Neural progenitor cell (in vitro differentiated cells): Measurements from ENCODE around the gene KIF16B. TPM values are rescaled to one million over a fixed set of nuclear protein-coding genes. Genes with fewer than 3 reads are reported as not detected.

Source experiments
- DNase-seq: peaks from one replicate; pipeline ENCODE4 v3.0.0-alpha.2; 2016; ENCODE audit warnings: low spot score
- H2AFZ ChIP-seq: fragments of 200-600 bp; sonication (generic); replicated peaks from 2 replicates; pipeline ENCODE4 v1.6.1; 2016; ENCODE audit warnings: antibody characterized with exemption
- H3F3A ChIP-seq: fragments of 200-600 bp; sonication (generic); 2 replicates; pipeline ENCODE4 v1.6.1; 2016; ENCODE audit warnings: antibody characterized with exemption, low read depth
- H3K27ac ChIP-seq: fragments of 200-600 bp; sonication (generic); 2 replicates; pipeline ENCODE4 v1.5.1; 2016; ENCODE audit warnings: mild to moderate bottlenecking
- H3K27me3 ChIP-seq: fragments of 200-600 bp; sonication (generic); 2 replicates; pipeline ENCODE4 v1.6.1; 2016; ENCODE audit warnings: mild to moderate bottlenecking, moderate library complexity
- H3K36me3 ChIP-seq: fragments of 200-600 bp; sonication (generic); 2 replicates; pipeline ENCODE4 v1.5.1; 2016
- H3K4me1 ChIP-seq: fragments of 200-600 bp; sonication (generic); 2 replicates; pipeline ENCODE4 v1.6.1; 2016; ENCODE audit warnings: mixed run types
- H3K4me2 ChIP-seq: fragments of 200-600 bp; sonication (generic); 2 replicates; pipeline ENCODE4 v1.6.1; 2016
- H3K4me3 ChIP-seq: fragments of 200-600 bp; sonication (generic); 2 replicates; pipeline ENCODE4 v1.5.1; 2016
- H3K79me2 ChIP-seq: fragments of 200-600 bp; sonication (generic); 2 replicates; pipeline ENCODE4 v1.6.1; 2016; ENCODE audit warnings: low read depth
- H3K9ac ChIP-seq: fragments of 200-600 bp; sonication (generic); 2 replicates; pipeline ENCODE4 v1.6.1; 2016
- H3K9me3 ChIP-seq: fragments of 200-600 bp; sonication (generic); 2 replicates; pipeline ENCODE4 v1.5.1; 2016; ENCODE audit warnings: low read depth
- H4K20me1 ChIP-seq: fragments of 200-600 bp; sonication (generic); 2 replicates; pipeline ENCODE4 v1.6.1; 2016; ENCODE audit warnings: low read depth
- H3K27ac Mint-ChIP-seq: 3 replicates; pipeline ENCODE4 v1.8.0; 2021; ENCODE audit warnings: mixed read lengths
- H3K27me3 Mint-ChIP-seq: 2 replicates; pipeline ENCODE4 v1.8.0; 2022; ENCODE audit warnings: low read depth, mild to moderate bottlenecking, inconsistent platforms, moderate library complexity, mixed read lengths; ENCODE audit not compliant: insufficient read depth
- H3K36me3 Mint-ChIP-seq: 3 replicates; pipeline ENCODE4 v1.8.0; 2021; ENCODE audit warnings: mixed read lengths
- H3K4me1 Mint-ChIP-seq: 3 replicates; pipeline ENCODE4 v1.8.0; 2021; ENCODE audit warnings: mixed read lengths
- H3K4me3 Mint-ChIP-seq: 3 replicates; pipeline ENCODE4 v1.8.0; 2021; ENCODE audit warnings: mild to moderate bottlenecking, moderate library complexity, mixed read lengths
- H3K9me3 Mint-ChIP-seq: 3 replicates; pipeline ENCODE4 v1.8.0; 2020; ENCODE audit warnings: mixed read lengths
- EZH2 ChIP-seq: fragments of 200-600 bp; sonication (generic); IDR thresholded peaks from 2 replicates; pipeline ENCODE4 v1.6.1; 2017; ENCODE audit warnings: antibody characterized with exemption, mild to moderate bottlenecking, moderate library complexity
- EZH2phosphoT487 ChIP-seq: fragments of 200-600 bp; sonication (generic); IDR thresholded peaks from 2 replicates; pipeline ENCODE4 v1.6.1; 2017; ENCODE audit warnings: antibody characterized with exemption
- total RNA-seq: library from RNA; depleted of rRNA; stranded (reverse); fragments of >200 nt; gene quantifications from 2 replicates; pipeline ENCODE4 v1.2.3, GENCODE V29; 2015; ENCODE audit warnings: low replicate concordance
- TF ChIP-seq, protein P1 (sequence below): fragments of 200-600 bp; sonication (generic); IDR thresholded peaks from 2 replicates; pipeline ENCODE4 v1.5.1; 2017; ENCODE audit warnings: antibody characterized with exemption, mild to moderate bottlenecking

Gene KIF16B
- total RNA-seq, 1 donor from 2014 or later: 15.5 TPM

DNA sequence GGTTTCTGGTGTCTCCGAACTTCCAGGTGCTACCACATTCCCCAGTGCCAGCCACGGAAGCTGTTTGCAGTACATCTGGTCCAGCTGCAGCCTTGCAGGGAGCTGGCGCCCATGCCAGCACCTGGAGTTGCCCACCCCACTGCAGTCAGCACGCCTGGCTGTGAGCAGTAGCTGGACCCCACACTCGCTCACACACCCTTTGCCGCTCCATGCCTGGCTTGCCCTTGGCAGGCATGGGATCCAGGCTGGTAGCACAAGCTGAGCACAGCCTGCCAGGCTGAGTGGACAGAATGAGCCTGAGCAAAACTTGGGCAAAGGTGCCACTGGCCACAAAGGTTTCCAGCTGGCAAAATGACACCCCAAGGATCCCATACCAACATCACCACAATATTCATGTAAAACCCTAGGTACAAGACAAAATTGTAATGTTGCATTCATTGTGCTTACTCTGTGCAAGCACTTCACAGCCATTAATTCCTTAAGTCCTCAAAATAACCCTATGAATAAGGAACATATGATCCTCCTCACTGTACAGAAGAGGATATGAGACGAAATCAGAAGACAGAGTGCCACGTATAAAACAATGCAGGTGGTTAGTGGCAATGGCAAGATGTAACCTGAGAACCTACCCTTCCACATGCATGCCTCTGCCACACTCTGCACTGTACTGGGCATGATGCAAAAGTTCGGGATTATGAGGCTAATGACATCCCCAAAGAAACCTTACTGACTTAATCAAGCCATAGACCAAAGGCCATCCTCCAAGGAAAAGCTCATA is 18.3 kb downstream of the KIF16B start:
- Histone ChIP-seq H3K9ac (no peak overlapping the region), H3K4me1 (no peaks in the 10 kb centered on the region), H3K4me3 (no peak overlapping the region), H3K79me2 (peaks cover 6% of the 10 kb centered on the region), H3K36me3 (no peaks in the 10 kb centered on the region), H3K27me3 (no peaks in the 10 kb centered on the region), H3F3A (no peaks in the 10 kb centered on the region), H4K20me1 (no peaks in the 10 kb centered on the region), H3K4me2 (no peak overlapping the region), H3K27ac (no peak overlapping the region), H3K9me3 (no peaks in the 10 kb centered on the region), H2AFZ (no peak overlapping the region)
- Mint-ChIP-seq H3K27me3 (peaks cover 3% of the 10 kb centered on the region), H3K4me1 (no peaks in the 10 kb centered on the region), H3K9me3 (peaks cover 24% of the 10 kb centered on the region), H3K27ac (no peak overlapping the region), H3K36me3 (peaks cover 8% of the 10 kb centered on the region), H3K4me3 (no peak overlapping the region)
- DNase-seq: no peak
- TF ChIP-seq EZH2 (no peak), EZH2phosphoT487 (no peak)
- TF ChIP-seq, protein P1, sequence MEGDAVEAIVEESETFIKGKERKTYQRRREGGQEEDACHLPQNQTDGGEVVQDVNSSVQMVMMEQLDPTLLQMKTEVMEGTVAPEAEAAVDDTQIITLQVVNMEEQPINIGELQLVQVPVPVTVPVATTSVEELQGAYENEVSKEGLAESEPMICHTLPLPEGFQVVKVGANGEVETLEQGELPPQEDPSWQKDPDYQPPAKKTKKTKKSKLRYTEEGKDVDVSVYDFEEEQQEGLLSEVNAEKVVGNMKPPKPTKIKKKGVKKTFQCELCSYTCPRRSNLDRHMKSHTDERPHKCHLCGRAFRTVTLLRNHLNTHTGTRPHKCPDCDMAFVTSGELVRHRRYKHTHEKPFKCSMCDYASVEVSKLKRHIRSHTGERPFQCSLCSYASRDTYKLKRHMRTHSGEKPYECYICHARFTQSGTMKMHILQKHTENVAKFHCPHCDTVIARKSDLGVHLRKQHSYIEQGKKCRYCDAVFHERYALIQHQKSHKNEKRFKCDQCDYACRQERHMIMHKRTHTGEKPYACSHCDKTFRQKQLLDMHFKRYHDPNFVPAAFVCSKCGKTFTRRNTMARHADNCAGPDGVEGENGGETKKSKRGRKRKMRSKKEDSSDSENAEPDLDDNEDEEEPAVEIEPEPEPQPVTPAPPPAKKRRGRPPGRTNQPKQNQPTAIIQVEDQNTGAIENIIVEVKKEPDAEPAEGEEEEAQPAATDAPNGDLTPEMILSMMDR: no peak

DNA sequence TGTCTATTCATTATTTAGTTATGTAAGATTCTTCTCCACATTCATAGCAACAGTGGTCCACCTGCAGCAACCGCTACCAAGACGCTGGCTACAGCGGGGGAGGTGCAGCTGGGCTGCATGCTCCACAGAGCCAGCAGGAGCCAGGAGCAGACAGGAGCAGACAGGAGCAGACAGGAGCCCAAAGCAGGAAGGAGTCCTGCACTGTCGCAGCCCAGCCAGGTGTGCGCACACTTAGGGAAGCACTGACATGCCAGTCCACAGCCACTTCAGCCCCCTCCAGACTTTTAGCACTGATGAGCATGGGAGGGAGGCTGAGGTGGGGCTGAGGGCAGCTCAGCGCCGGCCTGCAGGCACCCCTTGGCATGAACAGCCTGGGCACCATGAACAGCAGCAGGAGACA is 19.6 kb downstream of the KIF16B start:
- H3K27me3 Mint-ChIP-seq: peaks cover 3% of the 10 kb centered on the region
- no peaks in the 10 kb centered on the region for H3K4me1 Mint-ChIP-seq

DNA sequence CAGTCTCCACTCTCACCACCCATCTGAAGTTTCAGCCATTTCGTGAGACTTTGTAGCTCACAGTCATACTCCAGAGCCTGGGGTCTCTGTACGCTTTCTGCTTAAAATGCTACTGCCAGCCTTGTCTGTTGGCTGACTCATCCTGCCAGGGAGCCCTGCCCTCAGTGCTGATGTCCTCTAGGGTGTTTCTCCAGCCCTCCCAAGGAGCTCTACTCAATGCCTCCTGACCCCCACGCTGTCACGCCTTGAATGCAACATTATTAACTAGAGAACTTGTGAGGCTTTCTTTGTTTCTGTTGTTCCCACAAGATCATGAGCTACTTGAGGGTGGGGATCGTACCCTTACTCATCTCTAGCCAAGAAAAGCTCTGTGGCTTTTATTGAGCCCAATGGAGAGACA is 20.1 kb downstream of the KIF16B start:
- H3K36me3 ChIP-seq: no peaks in the 10 kb centered on the region
- no peaks in the 10 kb centered on the region for H3K27me3 Mint-ChIP-seq
- peaks cover under 1% of the 10 kb centered on the region for H3K4me1 ChIP-seq
- H3K79me2 ChIP-seq: peaks cover 6% of the 10 kb centered on the region
- H3K36me3 Mint-ChIP-seq: peaks cover 8% of the 10 kb centered on the region
- TF ChIP-seq EZH2: no peak
- TF ChIP-seq EZH2phosphoT487: no peak
- TF ChIP-seq, protein P1: no peak
- no peak overlapping the region for H3K4me2 ChIP-seq
- no peaks in the 10 kb centered on the region for H3F3A ChIP-seq
- no peak overlapping the region for H3K9ac ChIP-seq
- H3K4me3 Mint-ChIP-seq: no peak overlapping the region
- no peaks in the 10 kb centered on the region for H4K20me1 ChIP-seq
- H3K4me1 Mint-ChIP-seq: peaks cover 1% of the 10 kb centered on the region
- no peak overlapping the region for H3K4me3 ChIP-seq
- H3K27ac ChIP-seq: no peak overlapping the region
- H3K27ac Mint-ChIP-seq: no peak overlapping the region
- no peaks in the 10 kb centered on the region for H3K27me3 ChIP-seq
- no peak overlapping the region for H2AFZ ChIP-seq
- H3K9me3 ChIP-seq: no peaks in the 10 kb centered on the region
- no peak for DNase-seq
- peaks cover 24% of the 10 kb centered on the region for H3K9me3 Mint-ChIP-seq

More for the DNA sequence above, 19.6 kb downstream of the KIF16B start:
- Histone ChIP-seq H3K9me3 (no peaks in the 10 kb centered on the region), H3K4me2 (no peak overlapping the region), H2AFZ (no peak overlapping the region), H4K20me1 (no peaks in the 10 kb centered on the region), H3K27ac (no peak overlapping the region), H3K36me3 (no peaks in the 10 kb centered on the region), H3K79me2 (peaks cover 6% of the 10 kb centered on the region), H3K4me3 (no peak overlapping the region), H3K4me1 (no peaks in the 10 kb centered on the region), H3K27me3 (no peaks in the 10 kb centered on the region), H3F3A (no peaks in the 10 kb centered on the region), H3K9ac (no peak overlapping the region)
- Mint-ChIP-seq H3K27ac (no peak overlapping the region), H3K36me3 (peaks cover 8% of the 10 kb centered on the region), H3K9me3 (peaks cover 24% of the 10 kb centered on the region), H3K4me3 (no peak overlapping the region)
- DNase-seq: no peak
- TF ChIP-seq, protein P1: no peak
- TF ChIP-seq EZH2 (no peak), EZH2phosphoT487 (no peak)
